ENCODE data around the gene ZDHHC4.

Gene ZDHHC4

GRCh38 chr7:6636741-6637543 lies 59.7 kb downstream of the ZDHHC4 start, which contains the start of gene ZNF316:
Gene ZNF316, plus strand, starts transcription at chr7:6637318. Its CDS starts 5,092 bp downstream, at chr7:6642410.
- no peak for DNase-seq (ENCODE audit: low read depth)

GRCh38 chr7:6637544-6638229 lies 60.4 kb downstream of the ZDHHC4 start:
- DNase-seq (ENCODE audit: low read depth): no peak
